T47D (cell line): ENCODE results near the gene SGIP1.
"Not testable (repeated sequence)": the region's sequence is repeated elsewhere in the genome, so short reads cannot be mapped to it uniquely, and the experiment has no call there.

Experiments
- DNase-seq, 2 experiments: peaks; one replicate each; pipeline versions ENCODE4 v3.0.0 to v3.0.0-alpha.2; 2011 to 2012; ENCODE audit warnings: low read depth in 1 of 2, low spot score in 1 of 2
- JUND ChIP-seq: IDR thresholded peaks from 2 replicates; pipeline ENCODE4 v1.6.1; 2012; ENCODE audit warnings: low read depth
- in situ Hi-C: cut with HindIII; loops from 2 replicates; pipeline ENCODE4 v1.10.0; 2016; ENCODE audit warnings: low sequenced_read_pairs, low pct_unique_long_range_greater_than_20kb

SGIP1 gene

GRCh38 chr1:66576645-66577044, 42.7 kb downstream of the SGIP1 start:
- no peak for TF ChIP-seq JUND
- DNase-seq = no peak
- in situ Hi-C loops = no loop called here

- DNase-seq = no peak
- in situ Hi-C loops = no loop called here
- TF ChIP-seq JUND = no peak
These were observed 44.9 kb downstream of the SGIP1 start for GRCh38 chr1:66578841-66579240.

- DNase-seq = no peak
- in situ Hi-C loops = no loop called here
- TF ChIP-seq JUND = no peak
These were observed 46.1 kb downstream of the SGIP1 start for GRCh38 chr1:66580081-66580480.

- in situ Hi-C loops = no loop called here
- TF ChIP-seq JUND = no peak
- DNase-seq = no peak
These were observed 49.1 kb downstream of the SGIP1 start for GRCh38 chr1:66583021-66583420.

- no peak for TF ChIP-seq JUND
- DNase-seq = no peak
- in situ Hi-C loops = no loop called here
These were observed 51.0 kb downstream of the SGIP1 start for GRCh38 chr1:66585002-66585401.

- TF ChIP-seq JUND = no peak
- DNase-seq = no peak
- in situ Hi-C loops = no loop called here
These were observed 55.4 kb downstream of the SGIP1 start for GRCh38 chr1:66589326-66589725.

- DNase-seq, in situ Hi-C loops: not testable (repeated sequence)
These were observed 58.2 kb downstream of the SGIP1 start for GRCh38 chr1:66592106-66592507.

GRCh38 chr1:66596191-66596590, 62.2 kb downstream of the SGIP1 start:
- DNase-seq = no peak
- TF ChIP-seq JUND = no peak
- in situ Hi-C loops = no loop called here

GRCh38 chr1:66597500-66597899, 63.5 kb downstream of the SGIP1 start:
- no peak for DNase-seq
- no peak for TF ChIP-seq JUND
- in situ Hi-C loops = no loop called here

- TF ChIP-seq JUND = no peak
- in situ Hi-C loops = no loop called here
- no peak for DNase-seq
These were observed 64.7 kb downstream of the SGIP1 start for GRCh38 chr1:66598670-66599069.

- in situ Hi-C loops = no loop called here
- TF ChIP-seq JUND = no peak
- DNase-seq = no peak
These were observed 65.4 kb downstream of the SGIP1 start for GRCh38 chr1:66599346-66599745.

- no peak for DNase-seq
- TF ChIP-seq JUND = no peak
- in situ Hi-C loops = no loop called here
These were observed 66.2 kb downstream of the SGIP1 start for GRCh38 chr1:66599899-66600737.

- DNase-seq = no peak
- in situ Hi-C loops = no loop called here
These were observed 71.6 kb downstream of the SGIP1 start for GRCh38 chr1:66605419-66605997.

More at GRCh38 chr1:66605419-66605997, 71.6 kb downstream of the SGIP1 start:
- TF ChIP-seq JUND = no peak
